ENCODE data around the gene KRT9.
"Not testable (repeated sequence)": the region's sequence is repeated elsewhere in the genome, so short reads cannot be mapped to it uniquely, and the experiment has no call there.

KRT9 gene

DNA sequence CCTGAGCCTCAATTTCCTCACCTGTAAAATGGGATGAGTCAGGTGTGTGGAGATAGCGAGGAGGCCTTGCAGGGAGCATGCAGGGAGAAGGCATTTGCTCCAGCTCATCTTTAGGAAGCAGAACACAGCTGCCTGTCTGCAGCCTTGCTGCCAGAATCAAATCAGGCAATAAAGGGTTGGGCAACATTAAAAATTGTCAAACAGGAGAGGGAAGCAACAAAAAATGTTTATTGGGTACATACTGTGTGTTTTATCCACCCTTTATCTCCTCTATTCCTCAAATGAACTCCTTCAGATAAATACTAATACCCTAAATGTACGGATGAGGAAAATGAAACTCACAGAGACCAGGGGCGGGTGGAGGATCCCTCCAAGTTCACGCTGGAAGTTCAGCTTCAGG, 28.5 kb upstream of the KRT9 start:
- DNase-seq = no peak

DNA sequence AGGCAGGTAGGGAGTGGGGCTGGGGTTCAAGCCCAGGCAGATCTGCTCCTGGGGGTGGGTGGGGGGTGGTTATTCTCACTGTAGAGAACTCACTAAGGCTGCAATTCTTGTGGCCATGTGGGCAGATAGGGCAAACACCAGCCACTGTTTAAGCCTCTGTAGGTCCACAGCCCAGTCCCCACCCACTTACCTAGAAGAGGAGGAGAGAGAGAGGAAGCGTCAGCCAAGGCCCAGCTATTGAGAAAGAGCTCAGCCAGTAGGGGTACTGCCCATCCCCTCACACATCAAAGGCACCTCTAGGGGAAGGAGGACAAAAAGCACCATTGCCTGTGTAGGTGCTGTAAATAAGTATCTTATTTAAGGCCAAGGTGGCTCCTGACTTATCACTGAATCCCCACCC, 27.8 kb upstream of the KRT9 start:
- DNase-seq = no peak

DNA sequence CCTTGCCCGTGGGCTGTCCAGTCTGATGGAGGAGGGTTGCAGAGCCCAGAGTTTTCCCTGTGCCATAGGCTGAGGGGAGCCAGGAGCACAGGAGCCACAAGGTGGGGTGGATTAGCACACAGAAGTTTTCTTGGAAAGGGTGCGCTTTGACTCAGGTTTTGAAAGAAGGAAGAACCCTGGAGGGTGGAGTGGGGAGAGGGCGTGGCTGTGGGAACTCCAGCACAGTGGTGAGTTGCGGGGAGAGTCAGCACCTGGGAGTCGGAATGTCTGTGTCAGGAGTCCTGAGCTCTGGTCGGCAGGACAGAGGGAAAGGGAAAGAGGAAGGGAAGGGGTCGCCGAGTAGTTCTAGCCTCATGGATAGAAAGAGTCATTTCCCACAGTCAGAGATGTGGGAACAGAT, 23.7 kb upstream of the KRT9 start:
- DNase-seq = no peak

DNA sequence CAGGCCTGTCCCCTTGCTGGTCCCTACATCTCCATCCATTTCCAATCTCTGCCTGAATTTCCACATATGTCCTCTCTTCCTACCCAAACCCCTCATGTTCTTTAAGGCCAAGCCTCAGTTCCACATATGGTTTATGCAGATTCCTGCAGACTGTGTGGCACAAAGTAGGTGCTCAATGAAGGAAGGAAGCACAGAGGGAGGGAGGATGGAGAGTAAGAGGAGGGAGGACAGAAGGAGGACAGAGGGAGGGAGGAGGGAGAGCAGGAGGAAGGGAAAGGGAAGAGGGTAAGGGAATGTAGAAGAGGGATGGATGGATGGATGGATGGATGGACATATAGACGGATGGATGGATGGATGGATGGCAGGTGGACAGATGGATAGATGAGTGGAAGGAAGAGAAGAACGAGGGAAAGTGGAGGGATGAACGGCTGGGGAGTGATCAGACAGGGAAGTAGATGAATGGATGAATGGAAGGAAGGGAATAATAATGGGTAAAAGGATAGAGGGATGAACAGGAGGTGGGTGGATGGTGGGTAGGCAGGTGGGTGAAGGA, 22.6 kb upstream of the KRT9 start:
- DNase-seq = no peak

DNA sequence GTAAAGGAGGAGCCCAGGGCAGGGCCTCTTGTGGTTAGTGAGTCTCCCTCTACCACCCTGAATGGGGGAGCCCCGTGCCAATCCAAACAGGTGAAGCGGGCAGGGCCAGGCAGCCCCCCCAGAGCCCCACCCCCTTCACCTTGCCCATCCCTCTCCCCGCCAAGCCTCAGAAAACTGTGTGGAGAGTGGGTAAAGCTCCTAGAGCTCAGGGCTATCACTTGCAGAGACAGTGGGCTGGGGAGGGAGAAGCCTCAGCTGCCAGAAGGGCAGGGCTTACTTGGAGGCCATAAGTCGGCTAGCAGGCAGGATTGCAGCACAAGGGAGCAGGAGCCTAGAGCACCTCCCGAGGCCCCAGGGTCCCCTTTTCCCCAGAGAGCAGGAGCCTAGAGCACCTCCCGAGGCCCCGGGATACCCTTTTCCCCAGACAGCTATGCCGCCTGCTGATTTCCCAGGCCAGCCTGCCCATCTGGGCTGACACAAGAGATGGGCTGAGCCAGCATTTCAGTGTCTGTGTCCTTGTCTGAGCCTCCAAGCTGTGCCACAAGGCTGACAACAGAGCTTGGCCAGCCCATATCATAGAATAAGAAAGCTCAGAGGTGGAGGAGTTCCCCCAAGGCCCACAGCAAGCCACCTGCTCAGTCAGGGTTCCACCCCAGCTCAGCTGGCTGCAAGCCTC, 21.6 kb upstream of the KRT9 start:
- DNase-seq = no peak

DNA sequence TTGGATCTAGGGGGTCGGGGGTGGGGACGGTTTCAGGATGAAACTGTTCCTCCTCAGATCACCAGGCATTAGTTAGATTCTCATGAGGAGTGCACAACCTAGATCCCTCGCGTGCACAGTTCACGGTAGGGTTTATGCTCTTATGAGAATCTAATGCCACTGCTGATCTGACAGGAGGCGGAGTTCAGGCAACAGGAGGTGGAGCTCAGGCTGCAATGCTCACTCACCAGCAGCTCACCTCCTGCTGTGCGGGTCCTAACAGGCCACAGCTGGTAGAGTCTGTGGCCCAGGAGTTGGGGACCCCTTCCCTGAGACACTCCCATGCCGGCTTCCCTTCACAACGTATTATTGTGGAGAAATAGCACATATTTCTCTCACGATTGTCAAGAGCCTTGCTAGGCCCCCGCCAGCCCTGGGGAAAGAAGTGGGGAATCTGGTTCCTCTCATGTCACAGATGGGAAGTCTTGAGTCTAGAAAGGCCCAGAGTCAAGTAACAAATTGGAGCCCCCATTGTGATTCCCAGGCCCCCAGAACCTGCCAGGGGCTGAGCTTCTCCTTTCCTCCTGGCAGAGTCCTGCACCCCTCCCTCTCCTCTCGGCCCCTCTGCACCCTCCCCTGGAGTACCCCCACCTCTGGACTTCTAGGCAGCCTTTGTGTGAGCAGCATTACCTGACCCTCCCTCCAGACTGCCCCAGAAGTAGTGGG, 20.9 kb upstream of the KRT9 start:
- no peak for DNase-seq

DNA sequence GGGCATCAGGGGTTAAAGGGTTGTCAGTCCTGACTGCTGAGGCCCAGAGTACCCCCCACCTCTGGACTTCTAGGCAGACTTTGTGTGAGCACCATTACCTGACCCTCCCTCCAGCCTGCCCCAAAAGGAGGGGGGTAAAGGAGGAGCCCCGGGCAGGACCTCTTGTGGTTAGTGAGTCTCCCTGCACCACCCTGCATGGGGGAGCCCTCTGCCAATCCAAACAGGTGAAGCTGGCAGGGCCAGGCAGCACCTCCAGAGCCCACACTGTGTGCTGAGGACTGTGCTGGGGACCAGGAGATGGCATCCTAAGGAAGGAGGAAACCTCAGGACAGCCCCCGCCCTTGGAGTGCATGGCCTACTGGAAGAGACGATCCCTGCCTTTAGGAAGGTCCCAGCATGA, 17.4 kb upstream of the KRT9 start:
- no peak for DNase-seq

DNA sequence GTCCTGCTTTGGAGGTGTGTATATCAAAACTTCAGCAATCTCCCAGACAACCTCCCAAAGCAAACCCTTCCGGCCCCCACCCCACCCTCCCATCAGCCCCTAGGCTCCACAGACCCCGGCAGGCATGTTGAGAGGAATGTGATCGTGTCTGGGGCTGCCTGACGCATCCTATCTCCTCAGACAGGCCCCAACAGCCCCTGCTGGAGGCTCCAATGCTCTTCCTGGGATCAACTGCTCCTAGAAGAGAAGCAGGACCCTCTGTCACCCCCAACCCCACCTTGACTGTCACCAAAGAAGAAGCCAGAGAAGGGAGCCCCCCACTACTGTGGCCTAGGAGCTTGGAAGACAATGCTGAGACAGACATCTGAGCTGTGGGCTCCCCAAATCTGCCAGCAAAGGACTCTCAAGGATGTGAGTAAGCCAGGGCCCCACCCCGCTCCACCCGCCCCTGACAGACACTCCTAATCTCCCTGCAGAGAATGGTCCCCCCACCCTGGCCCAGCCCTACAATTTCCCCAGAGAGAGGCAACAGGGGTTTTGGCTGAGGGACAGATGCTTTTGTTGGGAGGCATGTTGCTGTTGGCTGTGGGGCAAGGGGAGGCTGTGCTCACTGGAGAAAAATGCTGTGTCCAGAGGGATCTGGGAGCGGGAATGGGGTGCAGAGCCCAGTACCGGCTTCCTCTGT, 16.4 kb upstream of the KRT9 start:
- no peak for DNase-seq

DNA sequence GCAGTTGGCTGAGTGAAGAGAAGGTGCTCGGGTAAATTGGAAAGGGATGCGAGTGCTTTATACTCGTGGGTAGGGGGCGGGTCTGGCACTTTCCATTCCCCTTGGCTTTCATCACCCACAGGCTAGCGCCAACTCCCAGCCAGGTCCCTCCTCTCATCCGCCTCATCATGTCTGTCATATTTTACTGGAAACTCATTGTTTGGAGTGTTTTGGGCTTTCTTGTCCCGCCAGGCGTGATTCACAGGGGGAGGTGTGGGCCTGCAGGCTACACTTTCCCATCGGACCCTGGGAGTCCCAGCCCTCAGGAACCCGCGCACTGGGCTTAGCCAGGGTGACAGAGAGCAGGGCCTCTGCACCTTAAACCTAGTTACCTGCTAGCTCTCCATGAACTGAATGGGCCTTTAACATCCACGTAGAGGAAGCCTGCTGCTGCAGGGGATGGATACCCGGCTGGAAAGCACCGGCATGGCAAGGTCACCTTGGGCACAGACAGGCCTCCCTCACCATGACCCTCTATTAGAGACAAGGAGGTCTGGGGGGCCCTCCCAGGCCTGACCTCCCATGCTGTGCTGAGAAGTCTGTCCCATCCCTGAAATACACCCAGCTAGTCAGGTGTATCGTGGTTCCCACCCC, 15.1 kb upstream of the KRT9 start, which contains the start of gene KRT14:
Gene KRT14 (minus strand): TSS at position 33 of the 633 bp plus-strand sequence. CDS start 61 bp downstream, outside the sequence.
- no peak for DNase-seq

DNA sequence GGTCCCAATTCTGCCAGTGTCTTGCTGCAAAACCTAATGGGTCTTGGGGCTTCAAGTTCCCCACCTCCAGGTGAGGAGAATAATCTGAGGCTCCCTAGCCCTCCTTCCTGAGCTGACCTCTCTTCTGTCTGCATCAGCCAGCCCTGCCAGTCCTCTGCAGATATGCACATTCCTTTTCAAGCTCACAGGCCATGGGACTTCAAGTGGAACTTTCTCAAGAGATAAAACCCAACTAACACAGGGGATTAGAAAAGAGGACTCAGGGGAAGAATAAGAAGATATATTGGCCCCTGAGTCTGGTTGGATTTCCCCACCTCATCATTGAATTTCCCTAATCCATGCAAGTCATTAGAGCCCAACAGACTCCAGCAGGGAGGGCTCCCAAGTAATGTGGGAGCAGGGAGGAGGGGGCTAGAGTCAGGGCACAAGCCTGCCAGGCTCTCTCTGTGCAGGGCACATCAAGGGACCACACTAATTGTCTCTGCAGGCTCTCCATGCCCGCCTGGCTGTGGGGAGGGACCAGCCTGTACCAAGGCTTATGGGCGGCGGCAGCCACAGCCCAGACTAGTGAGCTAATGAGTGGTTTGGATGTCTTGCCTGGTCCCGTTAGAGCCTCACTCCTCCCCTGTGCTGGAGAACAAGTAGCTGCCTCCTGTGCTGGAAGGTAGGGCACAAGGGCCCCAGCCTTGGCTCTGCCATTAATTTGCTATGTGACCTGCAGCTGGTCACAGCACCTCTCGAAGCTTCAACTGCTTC, 13.6 kb upstream of the KRT9 start:
- no peak for DNase-seq

DNA sequence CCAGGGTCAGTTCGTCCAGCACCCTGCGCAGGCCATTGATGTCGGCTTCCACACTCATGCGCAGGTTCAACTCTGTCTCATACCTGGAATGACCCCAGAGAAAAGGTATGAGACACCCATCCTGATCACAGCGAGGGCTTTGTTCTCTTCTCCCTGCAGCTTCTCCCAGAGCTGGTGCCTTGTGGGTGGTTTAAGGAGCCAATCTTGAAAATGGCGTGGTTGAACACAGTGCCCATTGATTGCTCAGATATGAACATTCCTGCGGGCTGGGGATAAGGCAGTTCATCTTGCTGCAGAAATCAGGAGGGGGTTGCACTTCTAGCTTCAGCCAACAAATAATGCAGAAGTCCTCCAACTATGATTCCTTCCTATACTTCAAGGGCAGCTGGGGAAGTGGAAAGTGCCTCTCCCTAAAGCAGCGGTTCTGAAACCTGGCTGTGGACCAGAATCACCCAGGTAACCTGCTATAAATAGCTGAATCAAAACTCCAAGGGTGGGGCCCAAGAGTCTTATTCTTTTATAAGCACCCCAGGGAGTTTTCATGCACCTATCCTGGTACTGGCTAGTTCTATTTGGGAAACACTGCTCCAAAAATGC, 12.6 kb upstream of the KRT9 start:
- DNase-seq = not testable (repeated sequence)

DNA sequence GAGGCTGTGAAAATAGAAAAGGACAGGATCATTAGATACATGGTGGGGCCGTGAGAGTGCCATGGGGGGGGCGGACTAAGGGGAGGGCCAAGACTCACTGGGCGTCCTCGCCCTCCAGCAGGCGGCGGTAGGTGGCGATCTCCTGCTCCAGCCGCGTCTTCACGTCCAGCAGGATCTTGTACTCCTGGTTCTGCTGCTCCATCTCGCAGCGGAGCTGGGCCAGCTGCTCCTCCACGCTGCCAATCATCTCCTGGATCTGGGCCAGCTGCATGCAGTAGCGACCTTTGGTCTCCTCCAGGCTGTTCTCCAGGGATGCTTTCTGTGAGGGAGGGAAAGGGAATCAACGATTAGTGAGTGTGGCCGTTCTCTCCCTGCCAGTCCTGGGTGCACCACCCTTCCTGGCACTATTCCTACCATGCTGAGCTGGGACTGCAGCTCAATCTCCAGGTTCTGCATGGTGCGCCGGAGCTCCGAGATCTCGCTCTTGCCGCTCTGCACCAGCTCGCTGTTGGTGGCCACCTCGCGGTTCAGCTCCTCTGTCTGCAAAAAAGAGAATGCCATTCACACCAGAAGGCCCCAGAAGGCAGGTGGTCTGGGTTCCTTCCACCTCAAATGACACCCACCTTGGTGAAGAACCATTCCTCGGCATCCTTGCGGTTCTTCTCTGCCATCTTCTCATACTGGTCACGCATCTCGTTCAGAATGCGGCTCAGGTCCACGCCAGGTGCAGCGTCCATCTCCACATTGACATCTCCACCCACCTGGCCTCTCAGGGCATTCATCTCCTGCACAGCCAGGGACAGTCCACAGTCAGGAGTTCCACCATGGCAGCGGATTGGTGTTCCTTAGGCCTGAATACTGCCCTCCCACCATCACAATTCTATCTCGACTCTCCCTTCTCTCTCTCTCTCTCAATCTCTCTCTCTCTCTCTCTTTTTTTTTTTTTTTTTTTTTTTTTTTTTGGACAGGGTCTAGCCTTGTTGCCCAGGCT, 11.6 kb upstream of the KRT9 start:
- DNase-seq = no peak

DNA sequence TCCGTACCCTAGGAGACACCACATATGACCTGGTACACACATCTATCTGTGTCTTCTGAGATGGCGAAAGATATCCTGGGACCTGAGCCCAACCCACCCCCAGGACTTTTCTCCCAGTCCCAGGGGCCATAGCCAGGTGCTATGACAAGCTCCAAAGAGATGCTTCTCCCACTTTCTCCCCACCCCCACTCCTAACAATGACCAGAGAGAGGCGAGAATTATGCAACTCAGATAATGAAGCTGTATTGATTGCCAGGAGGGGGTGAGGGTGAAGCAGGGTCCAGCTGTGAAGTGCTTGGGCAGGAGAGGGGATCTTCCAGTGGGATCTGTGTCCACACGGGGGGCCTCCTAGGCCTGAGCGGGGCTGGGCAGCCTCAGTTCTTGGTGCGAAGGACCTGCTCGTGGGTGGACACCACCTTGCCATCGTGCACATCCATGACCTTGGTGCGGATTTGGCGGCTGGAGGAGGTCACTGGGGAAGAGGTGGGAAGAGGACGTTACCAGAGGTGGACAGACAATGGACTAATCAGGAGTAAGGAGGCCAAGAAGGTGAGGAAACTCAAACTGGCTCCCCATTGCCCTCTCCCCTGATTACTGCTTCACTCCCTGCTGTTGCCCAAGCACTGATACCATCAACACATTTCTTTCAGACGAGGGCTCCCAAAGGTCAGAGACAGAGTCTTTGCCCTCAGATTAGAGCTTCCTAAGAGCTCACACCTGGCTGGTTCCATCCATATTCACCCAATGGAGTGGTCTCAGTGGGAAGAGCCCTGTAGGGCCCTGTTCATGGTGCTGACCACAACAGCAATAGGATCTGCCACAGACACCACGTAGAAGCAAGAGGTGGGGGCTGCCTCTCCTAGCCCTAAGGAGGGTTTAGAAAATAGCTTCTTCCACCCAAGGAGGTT, 10.5 kb upstream of the KRT9 start:
- DNase-seq = not testable (repeated sequence)

DNA sequence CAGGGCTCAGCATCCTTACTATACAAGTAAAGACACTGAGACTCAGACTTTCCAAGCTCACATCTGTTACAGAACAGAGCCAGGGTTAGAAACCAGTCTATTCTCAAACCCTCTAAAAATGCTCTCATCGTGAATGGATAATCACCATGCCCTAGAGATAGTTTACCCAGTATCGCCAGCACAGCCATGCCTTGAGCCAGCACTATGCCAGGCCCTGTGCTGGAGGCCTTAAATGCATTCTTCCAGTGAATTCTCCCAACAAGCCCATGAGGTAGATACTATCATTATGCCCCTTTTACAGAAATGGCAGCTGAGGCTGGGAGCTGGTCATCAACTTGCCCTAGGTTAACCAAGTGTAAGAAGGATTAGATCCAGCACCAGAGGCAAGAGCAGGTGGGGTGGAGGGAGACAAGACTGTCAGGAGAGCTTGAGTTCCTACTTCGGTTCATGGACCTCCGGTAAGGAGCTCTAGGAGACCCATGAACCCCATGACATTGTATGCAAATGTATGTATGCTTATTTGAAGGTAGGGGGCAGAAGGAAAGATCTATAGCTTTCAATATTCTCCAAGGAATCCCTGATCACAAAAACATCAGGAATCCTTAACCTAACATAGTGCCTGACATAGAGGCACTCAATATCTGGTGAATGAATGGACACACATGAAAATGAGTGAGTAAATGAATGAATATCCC, 9.7 kb upstream of the KRT9 start:
- no peak for DNase-seq

DNA sequence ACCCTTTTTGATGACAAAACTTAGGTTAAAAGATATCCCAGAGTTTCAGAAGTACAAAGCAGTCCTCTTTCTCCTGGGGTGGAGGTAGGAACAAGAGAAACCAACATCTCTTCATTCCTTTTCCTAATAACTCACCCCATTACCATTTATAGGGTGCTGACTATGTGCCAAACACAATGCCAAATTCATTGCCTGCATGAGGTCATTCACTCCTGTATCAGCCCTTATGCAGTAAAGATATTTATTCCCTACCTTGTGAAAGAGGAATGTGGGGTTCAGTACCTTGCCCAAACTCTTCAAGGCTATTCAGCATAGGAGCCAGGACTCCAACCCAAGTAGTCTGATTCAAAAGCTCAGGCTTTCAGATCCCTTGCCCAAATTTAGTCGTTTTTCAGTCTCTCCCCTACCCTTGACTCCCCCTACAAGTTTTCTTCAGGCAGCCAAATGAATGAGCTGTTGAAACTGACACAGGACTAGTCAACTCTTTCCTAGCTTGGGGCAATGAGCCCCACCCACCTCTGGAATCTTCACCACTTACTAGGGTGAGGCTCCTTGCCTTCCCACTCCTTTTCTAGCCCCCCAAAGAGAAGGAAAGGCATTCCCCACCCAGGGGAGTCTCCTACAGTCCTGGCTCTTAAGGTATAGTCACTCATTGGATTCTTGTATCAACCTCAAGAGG, 9.0 kb upstream of the KRT9 start:
- DNase-seq = no peak

DNA sequence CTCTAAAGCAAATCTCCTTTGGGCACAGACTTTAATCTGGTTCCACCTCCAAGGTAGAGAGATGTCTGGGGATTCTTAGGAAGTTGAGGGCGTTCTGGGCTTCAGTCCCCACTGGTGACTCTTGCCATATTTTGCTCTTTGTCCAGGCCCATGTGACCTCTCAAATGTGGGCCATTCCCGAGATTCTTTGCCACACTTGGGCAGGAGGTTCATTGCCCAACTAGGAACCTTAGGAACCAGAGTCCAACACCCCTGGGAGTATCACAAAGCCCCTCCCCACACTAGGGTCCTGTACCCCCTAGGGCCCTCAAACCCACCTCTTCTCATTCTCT, 8.4 kb upstream of the KRT9 start:
- DNase-seq = no peak

Measured in hypothalamus (tissue), 51 donors.